OCI-LY1 (cell line): ENCODE results near the gene LTBP2.

Source experiments
- H2AFZ ChIP-seq: fragments of 200-600 bp; sonication (generic), shearing (Covaris generic); 2 replicates; pipeline ENCODE4 v1.6.0; 2014; ENCODE audit warnings: antibody characterized with exemption, mild to moderate bottlenecking, low read length
- H3F3A ChIP-seq: fragments of 200-600 bp; sonication (generic), shearing (Covaris generic); 2 replicates; pipeline ENCODE4 v1.6.0; 2014; ENCODE audit warnings: mild to moderate bottlenecking, antibody characterized with exemption, low read length, moderate library complexity; ENCODE audit not compliant: insufficient read depth
- H3K27ac ChIP-seq: fragments of 200-600 bp; sonication (generic); 2 replicates; pipeline ENCODE4 v1.5.1; 2014; ENCODE audit warnings: low read length, mixed run types, mild to moderate bottlenecking, low read depth; ENCODE audit not compliant: poor library complexity, severe bottlenecking
- H3K27me3 ChIP-seq: fragments of 200-600 bp; sonication (generic); 2 replicates; pipeline ENCODE4 v1.6.0; 2014; ENCODE audit warnings: antibody characterized with exemption, mild to moderate bottlenecking, low read length, moderate library complexity; ENCODE audit not compliant: insufficient read depth
- H3K36me3 ChIP-seq: fragments of 200-600 bp; sonication (generic); 2 replicates; pipeline ENCODE4 v1.6.1; 2014; ENCODE audit warnings: mild to moderate bottlenecking, antibody characterized with exemption, low read length, moderate library complexity, mixed read lengths; ENCODE audit not compliant: insufficient read depth
- H3K4me1 ChIP-seq: fragments of 200-600 bp; sonication (generic); 2 replicates; pipeline ENCODE4 v1.5.1; 2014; ENCODE audit warnings: mild to moderate bottlenecking, low read length, moderate library complexity; ENCODE audit not compliant: insufficient read depth, severe bottlenecking
- H3K4me2 ChIP-seq: fragments of 200-600 bp; sonication (generic), shearing (Covaris generic); 2 replicates; pipeline ENCODE4 v1.6.1; 2014; ENCODE audit warnings: low read length
- H3K4me3 ChIP-seq: fragments of 200-600 bp; sonication (generic); 2 replicates; pipeline ENCODE4 v1.5.1; 2014; ENCODE audit warnings: low read length, low read depth, mild to moderate bottlenecking, mixed read lengths; ENCODE audit not compliant: poor library complexity, severe bottlenecking
- H3K79me2 ChIP-seq: fragments of 200-600 bp; shearing (Covaris generic); 2 replicates; pipeline ENCODE4 v1.6.1; 2016; ENCODE audit warnings: mixed run types, low read length, mixed read lengths; ENCODE audit not compliant: insufficient read depth
- H3K9ac ChIP-seq: fragments of 200-600 bp; sonication (generic), shearing (Covaris generic); 2 replicates; pipeline ENCODE4 v1.6.1; 2014; ENCODE audit warnings: mild to moderate bottlenecking, low read length, mixed read lengths
- H3K9me2 ChIP-seq: fragments of 200-600 bp; sonication (generic), shearing (Covaris generic); 2 replicates; pipeline ENCODE4 v1.6.1; 2014; ENCODE audit warnings: low read depth, mild to moderate bottlenecking, low read length, mixed read lengths
- H3K9me3 ChIP-seq: fragments of 200-600 bp; shearing (Covaris generic); 2 replicates; pipeline ENCODE4 v1.6.1; 2014; ENCODE audit warnings: low read length, mixed read lengths
- H4K20me1 ChIP-seq: fragments of 200-600 bp; sonication (generic), shearing (Covaris generic); 2 replicates; pipeline ENCODE4 v1.6.0; 2016; ENCODE audit warnings: mild to moderate bottlenecking, low read length; ENCODE audit not compliant: insufficient read depth
- EZH2 ChIP-seq: fragments of 200-600 bp; sonication (generic), shearing (Covaris generic); IDR thresholded peaks from 2 replicates; pipeline ENCODE4 v1.8.0; 2017; ENCODE audit warnings: borderline replicate concordance, mixed run types, mild to moderate bottlenecking, antibody characterized with exemption, low read length, moderate library complexity, mixed read lengths
- TF ChIP-seq, protein P1 (sequence below): fragments of 200-600 bp; sonication (generic), shearing (Covaris generic); IDR thresholded peaks from 2 replicates; pipeline ENCODE4 v1.5.1; 2017; ENCODE audit warnings: mild to moderate bottlenecking, antibody characterized with exemption, low read length, moderate library complexity, mixed read lengths

Gene LTBP2

DNA sequence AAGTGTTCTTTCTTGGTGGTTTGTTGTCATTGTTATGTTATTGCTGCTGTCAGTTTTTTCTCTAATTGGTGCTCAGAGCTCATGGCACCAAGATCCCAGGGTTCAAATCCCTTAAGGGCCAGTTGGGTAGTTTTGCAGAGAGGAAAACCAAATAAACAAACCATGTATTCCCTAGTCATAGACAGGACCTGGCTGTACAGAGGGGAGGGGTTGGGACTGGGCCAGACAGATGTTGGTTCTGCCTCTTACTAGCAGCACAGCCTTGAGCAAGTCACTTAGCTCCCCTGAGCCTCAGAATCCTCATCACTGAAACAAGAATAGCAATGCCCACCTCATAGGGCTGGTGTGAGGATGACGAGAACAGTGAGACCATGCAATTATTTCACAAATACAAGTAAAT, 53.4 kb downstream of the LTBP2 start:
- Histone ChIP-seq H3F3A (no peaks in the 10 kb centered on the region), H3K27ac (no peak overlapping the region), H3K79me2 (no peaks in the 10 kb centered on the region), H3K9ac (no peak overlapping the region), H2AFZ (no peak overlapping the region), H3K4me3 (no peak overlapping the region), H4K20me1 (no peaks in the 10 kb centered on the region), H3K36me3 (no peaks in the 10 kb centered on the region), H3K9me3 (no peaks in the 10 kb centered on the region), H3K27me3 (no peaks in the 10 kb centered on the region), H3K4me1 (no peaks in the 10 kb centered on the region), H3K9me2 (no peaks in the 10 kb centered on the region), H3K4me2 (no peak overlapping the region)
- no peak for TF ChIP-seq EZH2
- TF ChIP-seq, protein P1, sequence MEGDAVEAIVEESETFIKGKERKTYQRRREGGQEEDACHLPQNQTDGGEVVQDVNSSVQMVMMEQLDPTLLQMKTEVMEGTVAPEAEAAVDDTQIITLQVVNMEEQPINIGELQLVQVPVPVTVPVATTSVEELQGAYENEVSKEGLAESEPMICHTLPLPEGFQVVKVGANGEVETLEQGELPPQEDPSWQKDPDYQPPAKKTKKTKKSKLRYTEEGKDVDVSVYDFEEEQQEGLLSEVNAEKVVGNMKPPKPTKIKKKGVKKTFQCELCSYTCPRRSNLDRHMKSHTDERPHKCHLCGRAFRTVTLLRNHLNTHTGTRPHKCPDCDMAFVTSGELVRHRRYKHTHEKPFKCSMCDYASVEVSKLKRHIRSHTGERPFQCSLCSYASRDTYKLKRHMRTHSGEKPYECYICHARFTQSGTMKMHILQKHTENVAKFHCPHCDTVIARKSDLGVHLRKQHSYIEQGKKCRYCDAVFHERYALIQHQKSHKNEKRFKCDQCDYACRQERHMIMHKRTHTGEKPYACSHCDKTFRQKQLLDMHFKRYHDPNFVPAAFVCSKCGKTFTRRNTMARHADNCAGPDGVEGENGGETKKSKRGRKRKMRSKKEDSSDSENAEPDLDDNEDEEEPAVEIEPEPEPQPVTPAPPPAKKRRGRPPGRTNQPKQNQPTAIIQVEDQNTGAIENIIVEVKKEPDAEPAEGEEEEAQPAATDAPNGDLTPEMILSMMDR = no peak

DNA sequence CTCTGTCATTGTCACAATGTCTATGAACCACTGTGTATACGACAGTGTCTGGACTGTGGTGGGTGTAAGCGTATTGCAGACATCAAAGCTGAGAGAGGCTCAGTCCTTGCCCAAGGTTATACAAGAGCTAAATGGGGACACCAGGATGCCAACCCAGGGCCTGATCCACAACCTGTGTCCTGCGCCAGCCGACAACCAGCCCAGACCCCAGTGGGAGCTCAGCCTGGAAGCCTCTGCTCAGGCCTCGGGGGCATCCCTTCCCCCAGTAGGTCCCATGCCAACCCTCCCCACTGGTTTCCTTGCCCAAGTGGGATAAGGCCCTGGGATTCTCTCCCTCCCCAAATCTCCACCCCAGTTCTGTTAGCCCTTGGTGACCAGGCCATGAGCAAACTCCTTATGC, 54.3 kb downstream of the LTBP2 start:
- Histone ChIP-seq H3K36me3 (no peaks in the 10 kb centered on the region), H3K4me2 (no peak overlapping the region), H4K20me1 (no peaks in the 10 kb centered on the region), H3K9me2 (no peaks in the 10 kb centered on the region), H3K27ac (no peak overlapping the region), H3K79me2 (no peaks in the 10 kb centered on the region), H3K27me3 (no peaks in the 10 kb centered on the region), H3F3A (no peaks in the 10 kb centered on the region), H2AFZ (no peak overlapping the region), H3K9ac (no peak overlapping the region), H3K9me3 (no peaks in the 10 kb centered on the region), H3K4me1 (no peaks in the 10 kb centered on the region), H3K4me3 (no peak overlapping the region)
- no peak for TF ChIP-seq EZH2
- TF ChIP-seq, protein P1 = no peak

DNA sequence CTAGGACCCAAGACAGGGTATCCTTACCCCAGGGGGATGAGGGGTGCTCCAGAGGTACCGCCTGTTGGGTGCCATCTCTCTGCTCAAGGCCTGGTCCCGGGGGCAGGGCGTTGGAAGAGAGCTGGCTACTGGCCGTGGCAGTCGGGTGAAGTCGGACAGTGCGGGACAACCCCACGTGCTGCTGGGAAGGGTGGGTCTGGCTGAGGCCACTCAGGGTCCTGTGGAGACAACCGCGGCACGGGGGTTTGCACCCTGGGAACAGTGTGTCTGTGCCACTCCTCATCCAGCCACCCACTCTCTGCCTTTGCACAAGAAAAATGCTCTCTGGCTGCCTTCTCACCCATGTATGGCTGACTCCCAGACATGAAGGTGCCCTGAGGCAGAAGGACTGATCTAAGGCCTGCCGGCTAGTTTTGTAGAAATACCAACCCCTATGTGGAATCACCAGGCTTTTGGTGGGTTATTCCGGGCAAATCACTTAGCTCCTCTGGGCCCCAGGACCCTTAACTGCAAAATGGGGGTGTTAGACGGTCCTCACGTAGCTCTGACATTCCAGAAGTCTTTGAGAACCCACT, 56.5 kb downstream of the LTBP2 start:
- Histone ChIP-seq H2AFZ (no peak overlapping the region), H3K27me3 (no peaks in the 10 kb centered on the region; the same call in 1 of the 2 replicates), H3K9ac (no peak overlapping the region), H3K9me3 (no peaks in the 10 kb centered on the region), H3K79me2 (no peaks in the 10 kb centered on the region), H4K20me1 (no peaks in the 10 kb centered on the region), H3K4me1 (no peaks in the 10 kb centered on the region), H3K4me3 (no peak overlapping the region), H3K27ac (no peak overlapping the region), H3F3A (no peaks in the 10 kb centered on the region), H3K9me2 (no peaks in the 10 kb centered on the region), H3K36me3 (no peaks in the 10 kb centered on the region), H3K4me2 (no peak overlapping the region)
- no peak for TF ChIP-seq EZH2
- TF ChIP-seq, protein P1 = no peak
